Natural killer cell (primary cell): ENCODE measurements around the gene GCLC. TPM values are rescaled to one million over a fixed set of nuclear protein-coding genes. Genes with fewer than 3 reads are reported as not detected.

Experiments
- ATAC-seq, 3 donors: fragments of 150-1000 bp in 2 of 3; fragments of 200-7000 bp in 1 of 3; cut with Tn5 transposase; 1 replicate in 1 of 3; 2 replicates in 2 of 3; pipeline ENCODE4 v1.10.0; 2021; ENCODE audit warnings: mild to moderate bottlenecking in 2 of 3, moderate library complexity in 2 of 3
- DNase-seq, 2 donors: peaks; one replicate each; pipeline versions ENCODE4 v3.0.0 to v3.0.0-alpha.2; 2013 to 2021; ENCODE audit warnings: mixed read lengths in 1 of 2
- H3K27ac ChIP-seq: one replicate; pipeline ENCODE4 v1.5.1; 2013; ENCODE audit warnings: mild to moderate bottlenecking, low read length
- H3K27me3 ChIP-seq: one replicate; pipeline ENCODE4 v1.6.1; 2013; ENCODE audit warnings: low read length; ENCODE audit not compliant: control insufficient read depth, insufficient read depth
- H3K36me3 ChIP-seq: one replicate; pipeline ENCODE4 v1.6.1; 2013; ENCODE audit warnings: low read length; ENCODE audit not compliant: control insufficient read depth, insufficient read depth
- H3K4me1 ChIP-seq: one replicate; pipeline ENCODE4 v1.6.1; 2013; ENCODE audit warnings: low read length; ENCODE audit not compliant: control insufficient read depth, insufficient read depth
- H3K4me3 ChIP-seq: one replicate; pipeline ENCODE4 v1.5.1; 2013; ENCODE audit warnings: low read length
- H3K9me3 ChIP-seq: one replicate; pipeline ENCODE4 v1.6.1; 2013; ENCODE audit warnings: low read length; ENCODE audit not compliant: control insufficient read depth, insufficient read depth
- H3K27ac Mint-ChIP-seq, 2 donors: one replicate each; pipeline ENCODE4 v1.8.0; 2022; ENCODE audit warnings: mild to moderate bottlenecking in 2 of 2, mixed read lengths in 2 of 2, moderate library complexity in 1 of 2
- H3K27me3 Mint-ChIP-seq, 2 donors: one replicate each; pipeline ENCODE4 v1.8.0; 2022; ENCODE audit warnings: low read depth in 2 of 2, mixed read lengths in 2 of 2
- H3K36me3 Mint-ChIP-seq: one replicate; pipeline ENCODE4 v1.8.0; 2022; ENCODE audit warnings: mixed read lengths
- H3K4me1 Mint-ChIP-seq, 2 donors: one replicate each; pipeline ENCODE4 v1.8.0; 2022; ENCODE audit warnings: mixed read lengths in 2 of 2
- H3K4me3 Mint-ChIP-seq: one replicate; pipeline ENCODE4 v1.8.0; 2022; ENCODE audit warnings: mild to moderate bottlenecking, moderate library complexity, mixed read lengths
- H3K9me3 Mint-ChIP-seq, 2 donors: one replicate each; pipeline ENCODE4 v1.8.0; 2022; ENCODE audit warnings: mixed read lengths in 2 of 2
- WGBS: methylation state at CpG from one replicate; pipeline ENCODE4 v1.1.7; 2013; ENCODE audit warnings: missing lambda C conversion rate; ENCODE audit not compliant: insufficient coverage; 5-methylcytosine and 5-hydroxymethylcytosine counted together
- intact Hi-C: fragments of 100-400 bp; cut with micrococcal nuclease; formaldehyde crosslinking; loops from one replicate; pipeline ENCODE4 v1.14.2; 2022
- total RNA-seq, 4 donors: library from RNA; stranded (reverse); fragments of 120-200 nt in 1 of 4; gene quantifications; one replicate each; pipeline versions ENCODE4 v1.2.3 to v1.2.4, GENCODE V29; 2013 to 2022
- TF ChIP-seq, protein P1 (sequence below): fragments of 200-600 bp; IDR thresholded peaks from one replicate; pipeline ENCODE4 v1.8.0; 2022; ENCODE audit warnings: antibody characterized with exemption

Gene GCLC
- total RNA-seq, 3 donors from 2014 or later (not counting 1 experiment from before 2014, with no cell fraction given) = 39.0 to 52.7 (median 39.2) TPM

DNA sequence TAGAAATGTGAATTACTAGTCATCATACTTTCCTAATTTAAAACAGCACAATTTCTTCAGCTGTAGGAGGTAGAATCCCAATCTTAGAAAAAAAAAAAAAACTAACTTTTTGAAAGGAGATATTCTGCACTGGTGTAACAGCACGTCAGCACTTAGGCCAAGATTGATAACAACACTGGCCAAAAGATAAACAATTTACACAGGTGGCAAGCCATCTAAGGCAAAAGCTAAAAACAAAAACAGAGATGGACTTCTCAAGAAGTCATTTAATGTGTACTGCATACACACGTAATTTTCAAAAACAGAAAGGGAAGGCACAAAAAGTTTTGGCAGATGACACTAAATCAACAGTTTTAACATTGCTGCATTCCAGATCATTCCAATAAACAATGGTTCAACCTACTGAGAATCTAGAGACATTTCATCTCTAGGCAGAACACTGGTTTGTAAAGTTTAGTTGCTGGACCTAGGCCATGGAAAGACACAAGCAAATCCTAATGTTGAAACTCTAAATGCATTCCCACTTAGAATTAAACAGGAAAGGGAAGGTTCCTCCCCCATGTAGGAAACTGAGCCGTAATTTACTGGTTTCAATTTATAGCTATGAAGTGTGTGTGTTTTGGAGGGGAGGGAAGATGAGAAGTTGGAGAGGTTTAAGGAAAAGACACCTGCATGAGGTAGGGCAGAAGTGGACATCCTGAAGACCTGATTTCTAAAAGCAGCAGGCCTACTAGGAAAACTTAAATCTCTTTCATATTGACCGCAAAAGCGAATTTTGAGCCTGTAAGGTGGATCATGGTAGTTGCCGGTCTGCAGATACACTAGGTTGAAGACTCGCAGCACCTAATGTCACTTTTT lies 1.3 kb downstream of the GCLC start:
- Histone ChIP-seq H3K4me1 (peaks cover 21% of the 10 kb centered on the region), H3K27ac (no peak overlapping the region), H3K9me3 (no peaks in the 10 kb centered on the region), H3K27me3 (no peaks in the 10 kb centered on the region), H3K36me3 (no peaks in the 10 kb centered on the region), H3K4me3 (peak overlapping the region; percentile 68)
- DNase-seq = peak in 1 of 2 donors; percentile 41
- Mint-ChIP-seq H3K4me3 (peak overlapping the region; percentile 98), H3K36me3 (no peaks in the 10 kb centered on the region), H3K27me3 (no peaks in the 10 kb centered on the region), H3K4me1 (peaks cover 56 to 82% of the 10 kb centered on the region in 2 donors), H3K27ac (peak overlapping the region; percentile 85 to 89), H3K9me3 (no peaks in the 10 kb centered on the region)
- intact Hi-C loops = loop anchor here (2.0 to 10.0 kb wide), 3 partner anchors 107 to 479 kb away; partner anchors contain the start of genes FBXO9 and LRRC1
- WGBS = 23% methylated on average over 7 of the region's 7 CpGs
- TF ChIP-seq, protein P1, sequence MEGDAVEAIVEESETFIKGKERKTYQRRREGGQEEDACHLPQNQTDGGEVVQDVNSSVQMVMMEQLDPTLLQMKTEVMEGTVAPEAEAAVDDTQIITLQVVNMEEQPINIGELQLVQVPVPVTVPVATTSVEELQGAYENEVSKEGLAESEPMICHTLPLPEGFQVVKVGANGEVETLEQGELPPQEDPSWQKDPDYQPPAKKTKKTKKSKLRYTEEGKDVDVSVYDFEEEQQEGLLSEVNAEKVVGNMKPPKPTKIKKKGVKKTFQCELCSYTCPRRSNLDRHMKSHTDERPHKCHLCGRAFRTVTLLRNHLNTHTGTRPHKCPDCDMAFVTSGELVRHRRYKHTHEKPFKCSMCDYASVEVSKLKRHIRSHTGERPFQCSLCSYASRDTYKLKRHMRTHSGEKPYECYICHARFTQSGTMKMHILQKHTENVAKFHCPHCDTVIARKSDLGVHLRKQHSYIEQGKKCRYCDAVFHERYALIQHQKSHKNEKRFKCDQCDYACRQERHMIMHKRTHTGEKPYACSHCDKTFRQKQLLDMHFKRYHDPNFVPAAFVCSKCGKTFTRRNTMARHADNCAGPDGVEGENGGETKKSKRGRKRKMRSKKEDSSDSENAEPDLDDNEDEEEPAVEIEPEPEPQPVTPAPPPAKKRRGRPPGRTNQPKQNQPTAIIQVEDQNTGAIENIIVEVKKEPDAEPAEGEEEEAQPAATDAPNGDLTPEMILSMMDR = no peak
- no peak for ATAC-seq

GRCh38 chr6:53541900-53542299 lies 3.0 kb downstream of the GCLC start:
- peak overlapping the region in 1 of 2 donors; percentile 36 for H3K27ac Mint-ChIP-seq
- intact Hi-C loops = loop anchor here (10.0 kb wide), 1 partner anchor 253 kb away; the partner anchor contains the start of gene LRRC1

DNA sequence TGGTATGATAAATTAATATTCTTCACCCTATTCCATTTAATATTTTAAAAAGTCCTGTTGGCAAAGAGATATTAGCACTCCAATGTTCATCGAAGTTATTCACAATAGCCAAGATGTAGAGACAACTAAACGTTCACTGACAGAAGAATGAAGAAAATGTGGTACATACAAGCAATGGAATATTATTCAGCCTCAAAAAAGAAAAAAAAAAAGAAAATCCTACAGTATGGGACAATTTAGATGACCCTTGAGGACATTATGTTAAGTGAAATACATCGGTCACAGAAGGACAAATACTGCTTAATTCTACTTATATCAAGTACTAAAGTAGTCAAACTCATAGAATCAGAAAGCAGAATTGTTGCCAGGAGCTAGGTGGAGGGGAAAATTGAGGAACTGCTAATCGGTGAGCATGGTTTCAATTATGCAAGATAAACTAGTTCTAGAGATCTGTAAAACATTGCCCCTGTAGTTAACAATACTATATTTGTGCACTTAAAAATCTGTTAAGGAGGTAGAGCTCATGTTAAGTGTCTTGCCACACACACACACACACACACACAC lies 4.7 kb downstream of the GCLC start:
- H3K27ac ChIP-seq = no peak overlapping the region
- H3K27me3 Mint-ChIP-seq = no peaks in the 10 kb centered on the region
- WGBS = no CpG with 5 or more reads among the region's 4 CpGs
- peaks cover 49 to 66% of the 10 kb centered on the region in 2 donors for H3K4me1 Mint-ChIP-seq
- no peaks in the 10 kb centered on the region for H3K36me3 Mint-ChIP-seq
- H3K4me3 Mint-ChIP-seq = no peak overlapping the region
- TF ChIP-seq, protein P1 = no peak
- intact Hi-C loops = loop anchor here (10.0 kb wide), 1 partner anchor 255 kb away; the partner anchor contains the start of gene LRRC1
- no peak overlapping the region for H3K27ac Mint-ChIP-seq
- DNase-seq = no peak
- no peak overlapping the region for H3K4me3 ChIP-seq
- H3K9me3 Mint-ChIP-seq = no peaks in the 10 kb centered on the region
- peaks cover 8% of the 10 kb centered on the region for H3K4me1 ChIP-seq
- no peaks in the 10 kb centered on the region for H3K9me3 ChIP-seq
- H3K36me3 ChIP-seq = no peaks in the 10 kb centered on the region
- no peak for ATAC-seq
- no peaks in the 10 kb centered on the region for H3K27me3 ChIP-seq

More at GRCh38 chr6:53541900-53542299, 3.0 kb downstream of the GCLC start:
- no peak overlapping the region for H3K27ac ChIP-seq
- H3K4me1 Mint-ChIP-seq = peaks cover 44 to 69% of the 10 kb centered on the region in 2 donors
- H3K27me3 Mint-ChIP-seq = no peaks in the 10 kb centered on the region
- WGBS = 97% methylated on average over 7 of the region's 7 CpGs
- ATAC-seq (no peak), DNase-seq (no peak)
- no peak overlapping the region for H3K4me3 Mint-ChIP-seq
- no peaks in the 10 kb centered on the region for H3K9me3 ChIP-seq
- no peaks in the 10 kb centered on the region for H3K27me3 ChIP-seq
- H3K36me3 Mint-ChIP-seq = no peaks in the 10 kb centered on the region
- H3K4me1 ChIP-seq = peaks cover 9% of the 10 kb centered on the region
- no peaks in the 10 kb centered on the region for H3K9me3 Mint-ChIP-seq
- TF ChIP-seq, protein P1 = no peak
- no peak overlapping the region for H3K4me3 ChIP-seq
- H3K36me3 ChIP-seq = no peaks in the 10 kb centered on the region
